Limb (tissue), 2 donors: ENCODE measurements around the gene RPAP2.
"Not testable (repeated sequence)": the region's sequence is repeated elsewhere in the genome, so short reads cannot be mapped to it uniquely, and the experiment has no call there.

Experiments used
- DNase-seq, 2 donors: peaks; one replicate each; pipeline ENCODE4 v3.0.0-alpha.2; 2016; ENCODE audit errors: extremely low spot score in 2 of 2

Gene RPAP2

DNA sequence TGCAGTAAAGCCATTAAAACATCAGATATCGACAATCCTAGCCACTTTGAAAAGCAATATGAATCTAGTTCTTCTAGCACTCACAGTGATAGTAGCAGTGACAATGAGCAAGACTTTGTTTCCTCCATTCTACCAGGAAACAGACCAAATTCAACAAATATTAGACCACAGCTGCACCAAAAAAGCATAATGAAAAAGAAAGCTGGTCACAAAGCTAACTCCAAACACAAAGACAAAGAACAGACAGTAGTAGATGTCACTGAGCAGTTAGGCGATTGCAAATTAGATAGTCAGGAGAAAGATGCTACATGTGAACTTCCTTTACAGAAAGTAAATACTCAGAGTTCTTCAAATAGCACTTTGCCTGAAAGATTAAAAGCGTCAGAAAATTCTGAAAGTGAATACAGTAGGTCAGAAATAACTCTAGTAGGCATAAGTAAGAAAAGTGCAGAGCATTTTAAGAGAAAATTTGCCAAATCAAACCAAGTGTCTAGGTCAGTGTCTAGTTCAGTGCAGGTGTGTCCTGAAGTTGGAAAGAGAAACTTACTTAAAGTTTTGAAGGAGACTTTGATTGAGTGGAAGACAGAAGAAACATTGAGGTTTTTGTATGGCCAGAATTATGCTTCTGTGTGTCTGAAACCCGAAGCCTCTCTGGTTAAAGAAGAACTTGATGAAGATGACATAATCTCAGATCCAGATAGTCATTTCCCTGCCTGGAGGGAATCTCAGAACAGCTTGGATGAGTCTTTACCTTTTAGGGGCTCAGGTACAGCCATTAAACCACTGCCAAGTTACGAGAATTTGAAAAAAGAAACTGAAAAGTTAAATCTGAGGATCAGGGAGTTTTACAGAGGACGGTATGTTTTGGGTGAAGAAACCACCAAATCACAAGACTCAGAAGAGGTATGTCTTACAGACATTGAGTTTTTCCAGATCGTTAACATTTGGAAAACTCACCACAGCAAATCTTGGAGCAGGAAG is 24.9 kb downstream of the RPAP2 start:
- no peak for DNase-seq

DNA sequence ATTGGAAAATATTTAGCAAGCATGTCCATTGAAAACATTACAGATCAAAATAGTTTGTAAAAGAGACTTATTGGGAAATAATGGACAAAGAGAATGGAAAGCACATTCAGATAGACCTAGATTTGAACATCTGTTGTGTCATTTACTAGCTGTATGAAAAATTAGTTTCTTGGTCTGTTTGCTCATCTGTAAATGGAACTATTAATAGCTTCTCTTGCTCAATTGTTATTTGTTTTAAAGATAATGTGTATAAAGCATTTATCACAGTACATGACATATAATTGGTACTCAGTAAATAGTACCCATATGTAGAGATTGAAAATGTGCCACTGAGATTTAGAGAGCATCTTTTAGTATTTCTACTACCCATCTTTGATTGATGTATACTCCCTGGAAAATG is 25.9 kb downstream of the RPAP2 start:
- DNase-seq: no peak

DNA sequence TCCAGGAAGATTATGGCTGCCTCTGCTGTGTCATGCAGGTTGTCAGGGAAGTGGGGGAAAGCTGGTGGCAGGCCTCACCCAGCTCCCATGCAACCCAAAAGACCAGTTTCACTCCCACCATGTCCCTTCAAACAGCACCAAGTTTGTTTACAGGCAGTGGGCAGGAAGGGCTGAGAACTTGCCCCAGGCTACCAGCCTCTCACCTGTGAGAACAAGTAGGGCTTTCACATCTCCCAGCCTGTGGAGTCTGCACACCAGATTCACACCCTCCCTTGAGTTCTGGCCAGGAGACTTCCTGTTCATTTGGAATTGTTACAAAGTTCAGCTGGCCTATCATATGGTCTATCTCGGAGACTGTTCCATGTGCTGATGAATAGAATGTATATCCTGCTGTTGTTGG is 27.8 kb downstream of the RPAP2 start:
- DNase-seq: no peak

DNA sequence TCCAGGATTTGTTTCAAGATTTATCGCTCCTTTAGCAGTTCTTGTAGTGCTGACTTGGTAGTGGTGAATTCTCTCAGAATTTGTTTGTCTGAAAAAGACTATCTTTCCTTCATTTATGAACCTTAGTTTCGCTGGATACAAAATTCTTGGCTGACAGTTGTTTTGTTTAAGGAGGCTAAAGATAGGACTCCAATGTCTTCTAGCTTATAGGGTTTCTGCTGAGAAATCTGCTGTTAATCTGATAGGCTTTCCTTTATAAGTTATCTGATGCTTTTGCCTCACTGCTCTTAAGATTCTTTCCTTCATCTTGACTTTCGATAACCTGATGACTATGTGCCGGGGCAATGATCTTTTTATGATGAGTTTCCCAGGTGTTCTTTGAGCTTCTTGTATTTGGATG is 28.9 kb downstream of the RPAP2 start:
- DNase-seq: no peak

DNA sequence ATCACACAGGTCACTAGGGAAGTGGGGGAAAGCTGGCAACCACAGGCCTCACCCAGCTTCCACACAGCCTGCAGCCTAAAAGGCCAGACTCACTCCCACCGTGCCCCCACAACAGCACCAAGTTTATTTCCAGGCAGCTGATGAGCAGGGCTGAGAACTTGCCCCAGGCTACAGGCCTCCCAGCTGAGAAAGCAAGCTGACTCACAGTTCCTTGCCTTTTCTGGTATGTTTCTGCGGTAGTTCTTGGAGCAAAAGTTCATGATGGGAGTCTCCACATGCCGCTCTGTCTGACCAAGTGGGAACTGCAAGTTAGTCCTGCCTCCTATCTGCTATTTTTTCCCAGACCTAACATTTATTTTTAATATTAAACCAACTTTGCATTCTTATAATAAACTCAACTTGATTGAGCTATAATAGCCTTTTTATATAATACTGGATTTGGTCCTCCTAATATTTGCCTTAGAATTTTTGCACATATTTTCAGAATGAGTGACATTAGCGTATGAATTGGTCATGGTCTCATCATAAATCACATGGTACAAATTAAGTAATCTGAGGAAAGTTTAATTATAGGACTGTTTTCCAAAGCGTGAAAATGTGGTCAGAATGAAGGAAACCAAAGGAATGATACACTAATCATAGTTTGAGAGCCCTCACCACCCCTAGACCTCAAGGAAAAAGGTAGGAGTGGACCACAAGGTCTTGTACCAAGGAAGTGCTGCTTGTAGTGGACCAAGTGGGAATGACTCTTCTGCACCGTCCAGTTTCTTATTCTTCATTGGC is 30.7 kb downstream of the RPAP2 start:
- DNase-seq: no peak

DNA sequence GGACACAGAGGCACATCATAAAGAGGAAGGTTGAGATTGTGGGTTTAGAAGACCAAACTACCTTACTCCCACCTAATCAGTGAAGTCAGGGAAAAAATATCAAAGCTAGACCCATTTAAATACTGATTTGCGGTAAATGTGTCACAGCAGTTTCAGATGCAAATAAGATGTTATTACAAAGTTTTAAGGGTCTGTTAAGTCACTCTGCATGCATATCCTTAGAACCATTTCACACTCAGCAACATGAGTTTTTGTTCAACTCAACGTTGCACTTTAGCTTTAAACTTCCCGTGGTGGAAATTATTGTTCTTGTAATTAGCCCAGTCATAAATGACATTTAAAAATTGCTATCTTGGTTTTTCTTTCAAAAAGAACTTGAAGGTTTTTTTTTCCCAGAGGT is 34.8 kb downstream of the RPAP2 start:
- no peak for DNase-seq

DNA sequence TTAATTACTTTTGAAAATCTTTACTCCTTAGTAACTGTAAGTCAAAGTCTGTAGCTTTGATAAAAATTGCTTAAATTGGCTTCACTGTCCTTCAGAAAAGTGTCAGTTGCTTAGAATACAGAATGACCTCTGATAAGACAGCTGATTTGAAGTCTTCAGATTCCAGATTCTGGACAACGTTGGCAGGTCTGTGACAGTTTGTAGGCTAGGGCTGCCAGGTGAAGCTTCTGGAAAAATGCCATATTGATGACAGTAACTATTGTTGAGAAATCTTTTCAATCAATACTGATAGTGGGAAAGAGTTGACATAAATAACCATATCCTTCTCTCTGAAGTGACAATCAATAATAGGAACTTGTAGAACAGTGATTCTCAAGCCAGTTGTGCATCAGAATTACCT is 41.3 kb downstream of the RPAP2 start:
- no peak for DNase-seq

DNA sequence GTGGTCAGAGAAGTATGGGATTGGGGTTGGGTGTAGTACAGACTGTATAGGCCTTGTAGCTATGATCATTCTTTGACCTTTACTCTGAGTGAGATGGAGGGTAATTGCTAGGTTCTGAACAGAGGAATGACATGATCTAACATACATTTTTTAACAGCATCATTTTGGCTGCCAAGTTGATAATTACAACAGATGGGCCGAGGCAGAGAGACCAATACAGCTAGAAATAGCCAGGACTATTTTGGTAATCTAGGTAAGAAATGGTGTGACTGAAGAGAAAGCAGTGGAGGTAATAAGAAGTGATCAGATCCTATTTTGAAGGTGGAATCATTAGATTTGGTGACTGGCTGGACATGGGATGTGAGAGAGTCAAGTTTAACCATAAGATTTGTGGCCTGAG is 43.5 kb downstream of the RPAP2 start:
- no peak for DNase-seq

DNA sequence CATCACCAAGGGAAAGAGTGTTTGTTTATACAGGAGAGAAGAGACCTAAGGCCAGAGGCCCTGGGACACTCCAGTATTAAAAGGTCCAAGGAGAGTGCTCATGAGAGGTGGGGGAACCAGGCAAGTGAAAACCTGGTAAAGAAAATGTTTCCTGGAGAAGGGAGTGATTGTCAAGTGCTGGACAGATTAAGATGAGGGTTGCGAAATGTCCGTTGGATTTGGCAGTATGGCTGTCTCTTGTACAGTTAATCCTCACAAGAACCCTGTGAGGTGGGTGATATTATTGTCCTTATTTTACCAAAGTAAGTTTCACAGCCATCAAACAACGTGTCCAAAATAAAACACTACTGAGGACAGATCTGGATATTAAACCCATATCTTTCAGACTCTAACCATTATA is 44.2 kb downstream of the RPAP2 start:
- DNase-seq: no peak

DNA sequence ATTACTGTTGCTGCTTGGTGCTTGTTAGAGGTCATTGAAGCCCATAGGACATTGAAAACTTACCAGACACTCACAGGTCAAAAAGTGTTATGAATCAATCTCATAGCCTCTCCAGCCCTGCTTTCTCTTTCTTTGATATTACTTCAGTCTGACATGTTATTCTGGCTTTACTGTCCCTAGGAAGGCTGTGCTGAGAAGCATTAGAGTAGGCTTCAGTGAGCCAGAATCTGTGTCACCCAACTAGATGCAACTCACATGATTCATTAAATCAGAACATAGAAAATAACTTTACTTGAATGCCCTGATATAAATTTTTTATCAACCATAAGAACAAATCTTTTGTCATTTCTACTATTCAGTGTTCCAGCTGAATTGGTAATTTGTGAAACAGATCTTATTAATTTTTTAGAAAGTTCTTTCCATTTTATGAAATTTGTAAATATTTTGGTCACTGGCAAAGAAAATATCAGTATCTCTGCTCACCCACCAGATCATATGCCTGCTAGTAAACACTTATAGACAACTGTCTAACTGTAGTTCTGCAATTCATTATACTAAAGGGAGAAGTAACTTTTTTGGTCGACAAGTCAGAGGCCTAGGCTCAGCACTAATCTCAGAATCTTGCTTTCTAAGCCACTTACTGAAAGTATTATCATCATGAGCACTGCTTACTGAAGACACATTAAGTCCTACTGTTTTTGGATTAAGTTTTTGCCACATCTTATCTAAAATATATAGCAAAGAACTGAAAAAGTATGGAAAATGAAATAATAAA is 48.2 kb downstream of the RPAP2 start:
- DNase-seq: no peak

DNA sequence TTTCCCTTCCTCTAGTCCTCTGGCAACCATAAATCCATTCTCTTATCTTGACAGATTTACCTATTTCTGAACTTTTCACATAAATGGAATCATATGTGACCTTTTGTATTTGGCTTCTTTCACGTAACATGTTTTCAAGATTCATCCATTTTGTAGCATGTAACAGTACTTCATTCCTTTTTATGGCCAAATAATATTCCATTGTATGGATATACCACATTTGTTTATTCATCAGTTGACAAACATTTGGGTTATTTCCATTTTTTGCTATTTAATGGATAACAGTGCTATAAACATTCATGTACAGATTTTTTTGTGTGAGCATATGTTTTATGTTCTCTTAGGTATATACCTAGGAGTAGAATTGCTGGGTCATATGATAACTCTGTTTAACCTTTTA is 54.0 kb downstream of the RPAP2 start:
- DNase-seq: no peak

DNA sequence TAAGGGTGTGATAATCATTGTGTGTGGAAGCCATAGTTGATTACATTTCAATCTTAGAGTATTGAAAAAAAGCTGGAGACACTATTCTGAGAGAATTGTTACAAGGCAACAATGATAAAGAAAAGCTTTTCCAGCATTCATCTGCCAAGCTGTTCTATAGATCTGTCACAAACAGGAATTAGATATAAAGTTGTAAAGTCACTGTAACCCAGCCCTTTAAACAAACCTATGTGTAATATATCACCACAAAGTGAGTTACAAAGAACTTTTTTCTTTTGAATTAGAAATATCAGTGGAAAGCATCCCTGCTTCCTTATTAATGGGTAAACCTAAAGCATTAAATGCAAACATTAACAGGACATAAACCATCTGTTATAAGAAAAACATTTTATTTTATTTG is 55.4 kb downstream of the RPAP2 start:
- DNase-seq: no peak

DNA sequence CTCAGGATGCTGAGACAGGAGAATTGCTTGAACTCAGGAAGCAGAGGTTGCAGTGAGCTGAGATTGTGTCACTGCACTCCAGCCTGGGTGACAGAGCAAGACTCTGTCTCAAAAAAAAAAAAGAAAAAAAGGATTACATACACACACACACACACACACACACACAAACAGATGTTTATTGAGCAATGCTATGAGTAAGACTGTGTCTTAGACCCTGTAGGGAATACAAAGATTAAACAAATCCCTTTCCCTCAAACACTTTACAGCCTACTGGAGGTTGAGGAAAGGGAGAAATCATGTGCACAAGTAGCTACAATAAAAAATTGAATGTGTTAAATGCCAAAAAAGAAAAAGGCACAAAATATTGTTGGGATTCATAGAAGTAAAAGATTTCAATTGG is 58.1 kb downstream of the RPAP2 start:
- no peak for DNase-seq

DNA sequence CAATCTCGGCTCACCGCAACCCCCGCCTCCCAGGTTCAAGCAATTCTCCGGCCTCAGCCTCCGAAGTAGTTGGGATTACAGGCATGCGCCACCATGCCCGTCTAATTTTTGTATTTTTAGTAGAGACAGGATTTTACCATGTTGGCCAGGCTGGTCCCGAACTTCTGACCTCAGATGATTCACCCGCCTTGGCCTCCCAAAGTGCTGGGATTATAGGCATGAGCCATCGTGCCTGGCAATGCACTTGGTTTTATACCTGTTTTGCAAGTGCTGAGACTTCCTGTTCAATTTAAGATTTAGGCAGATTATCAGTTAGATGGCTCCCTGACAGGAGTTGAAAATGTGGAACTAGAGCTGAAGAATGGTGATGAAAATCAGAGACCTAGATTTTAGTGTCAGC is 60.5 kb downstream of the RPAP2 start:
- DNase-seq: not testable (repeated sequence)

DNA sequence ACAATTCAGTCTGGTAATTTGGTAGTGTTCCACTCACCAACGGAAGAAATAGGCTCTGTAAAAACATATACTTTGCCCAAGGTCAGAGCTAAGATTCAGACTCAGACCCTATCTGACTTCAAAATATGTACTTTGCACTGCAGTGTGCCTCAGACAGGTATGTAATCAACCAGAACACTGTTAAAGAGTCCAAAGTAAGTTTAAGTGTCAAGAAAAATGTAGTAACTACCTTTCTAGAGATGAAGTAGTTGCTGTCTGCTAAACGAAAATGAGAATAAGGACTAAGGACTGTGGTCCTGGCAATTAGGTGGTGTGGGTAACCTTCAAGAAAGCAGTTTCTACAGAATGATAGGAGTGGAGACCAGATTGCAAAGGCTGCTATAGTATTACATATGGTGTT is 61.1 kb downstream of the RPAP2 start:
- DNase-seq: no peak

DNA sequence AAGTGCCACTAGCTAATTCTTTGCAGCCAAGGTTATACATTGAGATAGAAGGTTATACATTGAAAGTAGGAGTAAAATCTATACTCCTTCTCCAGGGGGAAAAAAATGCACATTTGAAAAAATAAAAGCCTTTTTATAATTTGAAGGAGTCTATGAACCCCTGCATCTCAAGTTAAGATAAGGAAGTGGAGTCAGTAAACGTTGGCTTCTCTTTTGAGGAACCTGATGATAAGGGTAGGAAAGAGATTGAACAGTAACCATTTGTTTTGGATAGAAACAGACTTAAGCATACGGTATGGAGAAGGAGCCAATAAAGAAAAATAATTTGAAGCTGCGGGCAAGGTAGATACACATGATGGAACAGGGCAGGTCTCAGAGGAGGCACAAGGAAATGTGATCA is 64.1 kb downstream of the RPAP2 start:
- no peak for DNase-seq

DNA sequence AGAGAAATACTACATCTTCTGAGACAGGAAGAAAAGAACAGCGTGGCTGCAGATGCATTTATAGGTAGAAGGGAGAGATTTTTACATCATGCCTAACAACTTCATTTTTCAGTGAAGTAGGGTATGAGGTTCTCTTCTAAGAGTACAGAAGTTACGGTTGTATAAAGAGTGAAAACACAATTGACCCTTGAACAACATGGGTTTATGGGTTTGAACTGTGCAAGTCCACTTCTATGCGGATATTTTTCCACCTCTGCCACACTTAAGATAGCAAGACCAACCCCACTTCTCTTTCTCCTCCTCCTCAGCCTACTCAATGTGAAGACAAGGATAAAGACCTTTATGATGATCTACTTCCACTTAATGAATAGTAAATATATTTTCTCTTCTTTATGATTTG is 64.5 kb downstream of the RPAP2 start:
- DNase-seq: no peak

DNA sequence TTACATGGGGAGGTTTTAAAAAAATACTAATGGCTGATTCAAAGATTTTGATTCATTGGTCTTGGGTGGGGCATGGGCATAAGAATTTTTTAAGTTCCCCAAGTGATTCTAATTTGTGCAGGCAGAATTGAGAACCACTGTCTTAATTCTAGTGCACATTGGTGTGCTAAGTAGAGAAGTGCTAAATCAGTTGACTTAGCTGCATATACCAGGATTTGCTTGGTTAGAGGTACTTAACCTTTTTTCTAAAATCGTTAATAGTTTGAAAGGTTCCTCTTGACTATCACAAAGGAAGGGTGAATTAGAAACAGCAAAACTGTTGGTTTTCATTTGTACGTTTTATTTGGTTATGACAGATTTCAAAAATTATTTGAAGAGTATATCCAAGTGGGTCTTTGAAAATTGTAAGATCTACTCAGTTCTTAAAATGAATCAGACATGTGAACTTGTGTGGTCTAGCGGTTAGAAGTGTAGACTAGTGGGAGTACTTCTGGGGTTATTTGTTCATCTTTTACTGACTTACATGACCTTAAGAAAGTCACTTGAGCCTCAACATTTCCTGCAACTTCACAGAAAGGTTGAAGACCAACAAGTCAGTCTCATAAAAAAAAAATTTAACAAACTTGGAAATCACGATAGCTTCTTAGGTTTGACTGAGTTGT is 66.7 kb downstream of the RPAP2 start:
- DNase-seq: no peak

DNA sequence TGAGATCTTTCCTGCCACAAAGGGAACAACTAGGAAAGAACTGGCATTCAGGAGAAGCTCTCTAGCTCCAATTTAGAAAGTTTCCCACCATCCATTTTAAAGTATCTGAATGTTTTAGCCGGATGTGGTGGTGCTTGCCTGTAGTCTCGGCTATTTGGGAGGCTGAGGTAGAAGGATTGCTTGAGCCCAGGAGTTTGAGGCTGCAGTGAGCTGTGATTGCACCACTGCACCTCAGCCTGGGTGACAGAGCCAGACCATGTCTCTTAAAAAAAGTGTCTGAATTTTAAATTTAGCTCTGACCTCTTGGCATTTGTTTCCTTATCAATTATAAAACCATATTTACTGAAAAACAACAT is 67.2 kb downstream of the RPAP2 start:
- DNase-seq: no peak

DNA sequence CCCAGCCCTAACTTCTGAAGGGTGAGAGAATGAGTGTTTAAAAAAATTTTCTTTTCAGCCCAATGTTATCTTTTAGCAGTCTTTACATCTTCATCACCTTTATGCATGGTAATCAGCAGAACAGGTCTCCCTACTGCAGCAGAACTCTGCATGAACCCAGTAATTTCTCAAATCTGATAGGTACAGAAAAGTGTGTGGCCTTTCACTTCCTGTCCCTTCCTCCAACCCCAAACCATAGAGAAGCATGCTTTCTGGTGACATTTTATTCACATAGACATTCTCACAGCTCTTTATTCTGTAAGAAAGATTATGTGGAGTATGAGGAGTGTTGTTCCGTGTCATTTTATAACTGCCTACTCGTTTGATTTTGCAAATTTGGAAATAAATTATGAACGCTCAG is 68.6 kb downstream of the RPAP2 start:
- no peak for DNase-seq

DNA sequence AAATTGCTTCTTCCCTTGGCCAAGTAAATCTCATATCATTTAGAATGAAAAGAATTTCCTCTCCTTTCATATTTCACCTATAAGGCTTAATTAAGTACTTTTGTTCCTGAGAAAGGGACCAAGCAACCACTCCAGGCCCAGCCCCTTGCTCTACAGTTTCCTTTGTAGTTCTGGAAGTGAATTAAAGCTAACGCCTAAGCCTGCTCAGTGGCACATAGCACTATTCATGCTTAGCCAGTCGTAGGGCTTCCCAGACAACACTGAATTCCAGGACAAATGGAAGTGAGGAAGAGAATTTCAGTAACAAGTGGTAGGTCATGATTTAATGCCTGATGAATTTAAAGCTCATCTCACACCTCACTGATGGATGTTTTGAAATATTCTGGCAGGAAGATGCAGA is 73.3 kb downstream of the RPAP2 start:
- DNase-seq: no peak

DNA sequence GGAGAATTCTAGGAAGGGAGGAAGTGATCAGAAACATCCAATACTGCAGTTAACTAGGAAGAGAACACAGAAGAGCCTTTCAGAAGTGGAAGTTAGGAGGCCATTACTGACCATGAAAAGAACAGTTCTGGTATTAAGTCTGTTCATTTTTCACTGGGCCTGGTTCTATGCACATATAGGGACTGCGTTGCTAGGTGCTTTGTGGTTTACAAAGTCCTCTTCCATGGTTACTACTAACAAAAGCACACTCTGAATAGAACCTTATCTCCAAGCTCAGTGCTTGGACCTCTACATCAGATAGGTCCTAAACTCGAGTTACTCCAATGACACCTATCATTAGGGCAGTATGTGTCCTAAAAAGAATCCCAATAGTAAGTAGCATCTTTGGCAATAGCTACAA is 75.4 kb downstream of the RPAP2 start:
- no peak for DNase-seq
